ENCODE data around the gene TCL1B. TPM values are rescaled to one million over a fixed set of nuclear protein-coding genes. Genes with fewer than 3 reads are reported as not detected.

TCL1B gene
- total and polyA plus RNA-seq, 2 experiments from 2014 or later: 5.5 to 6.0 TPM

DNA sequence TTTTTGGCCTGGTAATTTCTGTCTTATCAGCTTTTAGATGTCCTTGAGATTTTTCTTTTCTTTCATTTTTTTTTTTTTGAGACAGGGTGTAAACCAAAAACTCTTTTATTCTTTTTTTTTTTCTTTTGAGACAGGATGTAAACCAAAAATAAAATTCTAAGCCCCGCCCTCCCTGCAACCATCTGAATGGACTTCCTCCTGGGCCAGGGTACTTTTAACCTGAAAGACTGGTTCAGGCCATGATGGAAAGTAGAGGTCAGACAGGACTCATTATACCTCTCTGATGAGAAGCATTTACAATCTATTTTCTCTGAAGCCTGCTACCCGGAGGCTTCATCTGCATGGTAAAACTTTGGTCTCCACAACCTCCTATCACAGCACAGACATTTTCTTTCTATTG is 33.5 kb upstream of the TCL1B start:
- no peaks in the 10 kb centered on the region for H3K79me2 ChIP-seq (replicated peaks; ENCODE audit: insufficient read depth)
- peak; percentile 57 for ATAC-seq
- 0 out of 2 replicates have a peak overlapping the region, but pooled peaks have one; percentile 5 for H3K27ac ChIP-seq (ENCODE audit: low read depth)
- Mint-ChIP-seq H3K9me3 (no peaks in the 10 kb centered on the region; the same call in 2 of the 3 replicates), H3K27me3 (ENCODE audit: insufficient read depth, low read depth, poor library complexity) (peaks cover 3% of the 10 kb centered on the region), H3K4me1 (peaks cover 35% of the 10 kb centered on the region), H3K4me3 (no peak overlapping the region), H3K36me3 (ENCODE audit: low read depth) (no peaks in the 10 kb centered on the region), H3K27ac (no peak overlapping the region)
- no peak for DNase-seq (ENCODE audit: low spot score)
- no peaks in the 10 kb centered on the region for H3F3A ChIP-seq (replicated peaks; ENCODE audit: low read depth)
- H3K4me2 ChIP-seq: no peak overlapping the region
- TF ChIP-seq NANOG (IDR thresholded peaks at IDR 0.05; ENCODE audit: borderline replicate concordance): no peak
- no peaks in the 10 kb centered on the region for H3K27me3 ChIP-seq (ENCODE audit: insufficient read depth)
- no peak overlapping the region for H3K4me3 ChIP-seq
- H3K9me2 ChIP-seq (ENCODE audit: insufficient read depth): 0 out of 2 replicates have a peak, but pooled peaks cover 5% of the 10 kb centered on the region
- no peaks in the 10 kb centered on the region for H3K36me3 ChIP-seq (ENCODE audit: insufficient read depth)
- no peaks in the 10 kb centered on the region for H4K20me1 ChIP-seq (replicated peaks; ENCODE audit: insufficient read depth)
- H3K4me1 ChIP-seq (ENCODE audit: insufficient read depth): peaks cover 24% of the 10 kb centered on the region
- peak overlapping the region; percentile 64 for H2AFZ ChIP-seq

DNA sequence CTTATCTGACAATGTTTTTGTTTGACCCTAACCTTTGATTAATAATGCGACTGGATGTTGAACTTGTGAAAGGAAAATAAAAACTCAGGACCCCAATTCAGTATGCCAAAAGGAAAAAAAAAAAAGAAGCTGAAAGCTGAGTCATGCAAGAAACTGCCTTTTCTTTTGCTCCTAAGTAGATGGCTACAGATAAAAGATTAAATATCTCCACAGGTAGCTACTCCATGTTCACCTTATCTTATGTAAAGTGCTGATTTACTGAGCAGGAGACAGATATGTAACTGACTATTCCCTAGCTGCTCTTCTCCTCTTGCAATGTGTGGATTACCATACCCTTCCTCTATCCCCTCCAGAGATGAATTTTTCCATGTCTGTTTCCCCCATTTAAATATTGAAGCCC is 30.8 kb upstream of the TCL1B start:
- no peak overlapping the region for H3K4me3 ChIP-seq
- no peak overlapping the region for H3K27ac ChIP-seq (ENCODE audit: low read depth)
- Mint-ChIP-seq H3K36me3 (ENCODE audit: low read depth) (no peaks in the 10 kb centered on the region), H3K27me3 (ENCODE audit: insufficient read depth, low read depth, poor library complexity) (peaks cover 7% of the 10 kb centered on the region), H3K4me1 (peaks cover 39% of the 10 kb centered on the region), H3K4me3 (no peak overlapping the region), H3K27ac (no peak overlapping the region), H3K9me3 (no peaks in the 10 kb centered on the region)
- no peak for ATAC-seq
- H3K79me2 ChIP-seq (replicated peaks; ENCODE audit: insufficient read depth): no peaks in the 10 kb centered on the region
- H3K36me3 ChIP-seq (ENCODE audit: insufficient read depth): no peaks in the 10 kb centered on the region
- 0 out of 2 replicates have a peak overlapping the region, but pooled peaks have one; percentile 28 for H2AFZ ChIP-seq
- TF ChIP-seq EZH2phosphoT487 (IDR thresholded peaks at IDR 0.05; ENCODE audit: unreplicated experiment): no peak
- H3K27me3 ChIP-seq (ENCODE audit: insufficient read depth): no peaks in the 10 kb centered on the region
- H3K9me2 ChIP-seq (ENCODE audit: insufficient read depth): 0 out of 2 replicates have a peak, but pooled peaks cover 16% of the 10 kb centered on the region
- no peak for DNase-seq (ENCODE audit: low spot score)
- H3F3A ChIP-seq (replicated peaks; ENCODE audit: low read depth): no peaks in the 10 kb centered on the region
- H3K4me1 ChIP-seq (ENCODE audit: insufficient read depth): peaks cover 26% of the 10 kb centered on the region
- no peaks in the 10 kb centered on the region for H4K20me1 ChIP-seq (replicated peaks; ENCODE audit: insufficient read depth)
- H3K4me2 ChIP-seq: no peak overlapping the region

DNA sequence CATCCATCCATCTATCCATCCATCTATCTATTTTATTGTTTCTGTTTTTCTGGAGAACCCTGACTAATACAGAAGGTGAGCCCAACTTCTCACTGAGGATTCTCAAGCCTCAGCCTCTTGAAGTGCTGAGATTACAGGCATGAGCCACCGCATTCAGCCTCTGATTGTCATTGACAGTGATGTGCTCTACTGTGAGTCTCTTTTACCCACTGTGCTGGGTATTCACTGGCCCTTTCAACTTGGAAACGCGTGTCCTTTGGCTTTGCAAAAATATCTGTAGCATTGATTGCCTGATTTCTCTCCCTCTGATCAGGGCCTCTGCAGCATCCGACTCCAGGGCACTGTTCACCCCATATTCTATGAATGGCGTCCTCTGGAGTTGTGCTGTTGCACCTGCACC is 29.6 kb upstream of the TCL1B start:
- peaks cover 7% of the 10 kb centered on the region for H3K27me3 Mint-ChIP-seq (ENCODE audit: insufficient read depth, low read depth, poor library complexity)
- H3K9me2 ChIP-seq (ENCODE audit: insufficient read depth): 0 out of 2 replicates have a peak, but pooled peaks cover 11% of the 10 kb centered on the region
- peaks cover 21% of the 10 kb centered on the region for H3K4me1 ChIP-seq (ENCODE audit: insufficient read depth)
- H3K9me3 Mint-ChIP-seq: no peaks in the 10 kb centered on the region
- no peak overlapping the region for H3K4me2 ChIP-seq
- no peak overlapping the region for H2AFZ ChIP-seq
- H3K36me3 ChIP-seq (ENCODE audit: insufficient read depth): no peaks in the 10 kb centered on the region
- ATAC-seq (peak; percentile 57; the same call in 2 of the 3 replicates), DNase-seq (ENCODE audit: low spot score) (no peak)
- H3K36me3 Mint-ChIP-seq (ENCODE audit: low read depth): no peaks in the 10 kb centered on the region
- no peaks in the 10 kb centered on the region for H3K79me2 ChIP-seq (replicated peaks; ENCODE audit: insufficient read depth)
- H3K27ac Mint-ChIP-seq: no peak overlapping the region
- TF ChIP-seq, protein P1, sequence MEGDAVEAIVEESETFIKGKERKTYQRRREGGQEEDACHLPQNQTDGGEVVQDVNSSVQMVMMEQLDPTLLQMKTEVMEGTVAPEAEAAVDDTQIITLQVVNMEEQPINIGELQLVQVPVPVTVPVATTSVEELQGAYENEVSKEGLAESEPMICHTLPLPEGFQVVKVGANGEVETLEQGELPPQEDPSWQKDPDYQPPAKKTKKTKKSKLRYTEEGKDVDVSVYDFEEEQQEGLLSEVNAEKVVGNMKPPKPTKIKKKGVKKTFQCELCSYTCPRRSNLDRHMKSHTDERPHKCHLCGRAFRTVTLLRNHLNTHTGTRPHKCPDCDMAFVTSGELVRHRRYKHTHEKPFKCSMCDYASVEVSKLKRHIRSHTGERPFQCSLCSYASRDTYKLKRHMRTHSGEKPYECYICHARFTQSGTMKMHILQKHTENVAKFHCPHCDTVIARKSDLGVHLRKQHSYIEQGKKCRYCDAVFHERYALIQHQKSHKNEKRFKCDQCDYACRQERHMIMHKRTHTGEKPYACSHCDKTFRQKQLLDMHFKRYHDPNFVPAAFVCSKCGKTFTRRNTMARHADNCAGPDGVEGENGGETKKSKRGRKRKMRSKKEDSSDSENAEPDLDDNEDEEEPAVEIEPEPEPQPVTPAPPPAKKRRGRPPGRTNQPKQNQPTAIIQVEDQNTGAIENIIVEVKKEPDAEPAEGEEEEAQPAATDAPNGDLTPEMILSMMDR (conservative IDR thresholded peaks at IDR 0.05; ENCODE audit: low read depth in 2 of 2): peak; percentile 22 to 24; a peak in 3 of 4 replicates
- TF ChIP-seq, protein P2, sequence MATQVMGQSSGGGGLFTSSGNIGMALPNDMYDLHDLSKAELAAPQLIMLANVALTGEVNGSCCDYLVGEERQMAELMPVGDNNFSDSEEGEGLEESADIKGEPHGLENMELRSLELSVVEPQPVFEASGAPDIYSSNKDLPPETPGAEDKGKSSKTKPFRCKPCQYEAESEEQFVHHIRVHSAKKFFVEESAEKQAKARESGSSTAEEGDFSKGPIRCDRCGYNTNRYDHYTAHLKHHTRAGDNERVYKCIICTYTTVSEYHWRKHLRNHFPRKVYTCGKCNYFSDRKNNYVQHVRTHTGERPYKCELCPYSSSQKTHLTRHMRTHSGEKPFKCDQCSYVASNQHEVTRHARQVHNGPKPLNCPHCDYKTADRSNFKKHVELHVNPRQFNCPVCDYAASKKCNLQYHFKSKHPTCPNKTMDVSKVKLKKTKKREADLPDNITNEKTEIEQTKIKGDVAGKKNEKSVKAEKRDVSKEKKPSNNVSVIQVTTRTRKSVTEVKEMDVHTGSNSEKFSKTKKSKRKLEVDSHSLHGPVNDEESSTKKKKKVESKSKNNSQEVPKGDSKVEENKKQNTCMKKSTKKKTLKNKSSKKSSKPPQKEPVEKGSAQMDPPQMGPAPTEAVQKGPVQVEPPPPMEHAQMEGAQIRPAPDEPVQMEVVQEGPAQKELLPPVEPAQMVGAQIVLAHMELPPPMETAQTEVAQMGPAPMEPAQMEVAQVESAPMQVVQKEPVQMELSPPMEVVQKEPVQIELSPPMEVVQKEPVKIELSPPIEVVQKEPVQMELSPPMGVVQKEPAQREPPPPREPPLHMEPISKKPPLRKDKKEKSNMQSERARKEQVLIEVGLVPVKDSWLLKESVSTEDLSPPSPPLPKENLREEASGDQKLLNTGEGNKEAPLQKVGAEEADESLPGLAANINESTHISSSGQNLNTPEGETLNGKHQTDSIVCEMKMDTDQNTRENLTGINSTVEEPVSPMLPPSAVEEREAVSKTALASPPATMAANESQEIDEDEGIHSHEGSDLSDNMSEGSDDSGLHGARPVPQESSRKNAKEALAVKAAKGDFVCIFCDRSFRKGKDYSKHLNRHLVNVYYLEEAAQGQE (IDR thresholded peaks at IDR 0.05; ENCODE audit: unreplicated experiment): no peak
- no peak overlapping the region for H3K27ac ChIP-seq (ENCODE audit: low read depth)
- peaks cover 45% of the 10 kb centered on the region for H3K4me1 Mint-ChIP-seq
- no peak overlapping the region for H3K4me3 Mint-ChIP-seq
- no peaks in the 10 kb centered on the region for H4K20me1 ChIP-seq (replicated peaks; ENCODE audit: insufficient read depth)
- H3F3A ChIP-seq (replicated peaks; ENCODE audit: low read depth): no peaks in the 10 kb centered on the region
- H3K27me3 ChIP-seq (ENCODE audit: insufficient read depth): no peaks in the 10 kb centered on the region
- H3K4me3 ChIP-seq: no peak overlapping the region
